SK-N-SH treated with all-trans-retinoic acid at 6 μM for 48 hours (cell line): ENCODE data around the gene MKKS.

Experiments
- ATAC-seq: fragments of 200-7000 bp; cut with Tn5 transposase; 3 replicates; pipeline ENCODE4 v1.9.1; 2020; ENCODE audit warnings: mild to moderate bottlenecking, moderate library complexity
- ARNTL ChIP-seq: fragments of 450-650 bp; formaldehyde crosslinking; IDR thresholded peaks from 2 replicates; pipeline ENCODE4 v1.5.0; 2020; ENCODE audit warnings: low read depth, mild to moderate bottlenecking, moderate library complexity, borderline replicate concordance
- BACH2 ChIP-seq: fragments of 250-450 bp; sonication (Bioruptor Pico); IDR thresholded peaks from 2 replicates; pipeline ENCODE4 v1.9.0; 2021; ENCODE audit warnings: mild to moderate bottlenecking, borderline replicate concordance
- GLIS3 ChIP-seq: fragments of 250-450 bp; sonication (Bioruptor Pico); IDR thresholded peaks from 2 replicates; pipeline ENCODE4 v1.5.0; 2020; ENCODE audit warnings: mild to moderate bottlenecking, moderate library complexity
- ISL1 ChIP-seq: fragments of 250-450 bp; sonication (Bioruptor Pico); IDR thresholded peaks from 2 replicates; pipeline ENCODE4 v2.1.2; 2022; ENCODE audit warnings: mild to moderate bottlenecking, moderate library complexity
- OSR1 ChIP-seq: fragments of 250-450 bp; sonication (Bioruptor Pico); IDR thresholded peaks from 2 replicates; pipeline ENCODE4 v1.8.0; 2022; ENCODE audit warnings: moderate library complexity, mild to moderate bottlenecking, inconsistent platforms
- PPARA ChIP-seq: fragments of 250-450 bp; sonication (Bioruptor Pico); IDR thresholded peaks from 2 replicates; pipeline ENCODE4 v1.5.0; 2020; ENCODE audit warnings: mild to moderate bottlenecking, borderline replicate concordance
- RARB ChIP-seq: fragments of 250-450 bp; sonication (Bioruptor Pico); IDR thresholded peaks from 2 replicates; pipeline ENCODE4 v1.8.0; 2021; ENCODE audit warnings: mild to moderate bottlenecking, moderate library complexity
- SNAI2 ChIP-seq: fragments of 250-450 bp; sonication (Bioruptor Pico); IDR thresholded peaks from 2 replicates; pipeline ENCODE4 v1.5.0; 2020; ENCODE audit warnings: mild to moderate bottlenecking, moderate library complexity
- TOX ChIP-seq: fragments of 250-450 bp; sonication (Bioruptor Pico); IDR thresholded peaks from 2 replicates; pipeline ENCODE4 v1.8.0; 2021; ENCODE audit warnings: mild to moderate bottlenecking, moderate library complexity, borderline replicate concordance
- ZC3H10 ChIP-seq: fragments of 250-450 bp; sonication (Bioruptor Pico); IDR thresholded peaks from 2 replicates; pipeline ENCODE4 v1.5.1; 2021; ENCODE audit warnings: mild to moderate bottlenecking, moderate library complexity
- ZFP3 ChIP-seq: fragments of 250-450 bp; sonication (Bioruptor Pico); IDR thresholded peaks from 2 replicates; pipeline ENCODE4 v1.5.0; 2020; ENCODE audit warnings: mild to moderate bottlenecking, moderate library complexity
- ZFP30 ChIP-seq: fragments of 450-650 bp; formaldehyde crosslinking; IDR thresholded peaks from 2 replicates; pipeline ENCODE4 v1.5.0; 2022; ENCODE audit warnings: mild to moderate bottlenecking, moderate library complexity
- ZNF565 ChIP-seq: fragments of 450-650 bp; formaldehyde crosslinking; conservative IDR thresholded peaks from 2 replicates; pipeline ENCODE4 v1.5.0; 2020; ENCODE audit warnings: low read depth, mild to moderate bottlenecking, moderate library complexity
- ZNF70 ChIP-seq: fragments of 450-650 bp; formaldehyde crosslinking; IDR thresholded peaks from 2 replicates; pipeline ENCODE4 v1.5.0; 2020; ENCODE audit warnings: mild to moderate bottlenecking, moderate library complexity
- ZNF8 ChIP-seq: fragments of 450-650 bp; formaldehyde crosslinking; IDR thresholded peaks from 2 replicates; pipeline ENCODE4 v1.5.0; 2020; ENCODE audit warnings: mild to moderate bottlenecking, moderate library complexity
- TF ChIP-seq, protein P1 (sequence below): fragments of 250-450 bp; sonication (Bioruptor Pico); IDR thresholded peaks from 2 replicates; pipeline ENCODE4 v1.8.0; 2021; ENCODE audit warnings: low read depth, mild to moderate bottlenecking, moderate library complexity, borderline replicate concordance
- TF ChIP-seq, protein P2 (sequence below): fragments of 250-450 bp; sonication (Bioruptor Pico); IDR thresholded peaks from 2 replicates; pipeline ENCODE4 v1.5.0; 2020; ENCODE audit warnings: mild to moderate bottlenecking, moderate library complexity
- TF ChIP-seq, protein P3 (sequence below): fragments of 250-450 bp; sonication (Bioruptor Pico); IDR thresholded peaks from 2 replicates; pipeline ENCODE4 v1.5.1; 2020; ENCODE audit warnings: low read depth, mild to moderate bottlenecking, moderate library complexity
- TF ChIP-seq, protein P4 (sequence below): fragments of 250-450 bp; sonication (Bioruptor Pico); IDR thresholded peaks from 2 replicates; pipeline ENCODE4 v1.5.1; 2021; ENCODE audit warnings: mild to moderate bottlenecking, moderate library complexity
- TF ChIP-seq, protein P5 (sequence below): fragments of 250-450 bp; sonication (Bioruptor Pico); IDR thresholded peaks from 2 replicates; pipeline ENCODE4 v1.8.0; 2020; ENCODE audit warnings: mild to moderate bottlenecking, moderate library complexity, borderline replicate concordance

The MKKS gene

DNA sequence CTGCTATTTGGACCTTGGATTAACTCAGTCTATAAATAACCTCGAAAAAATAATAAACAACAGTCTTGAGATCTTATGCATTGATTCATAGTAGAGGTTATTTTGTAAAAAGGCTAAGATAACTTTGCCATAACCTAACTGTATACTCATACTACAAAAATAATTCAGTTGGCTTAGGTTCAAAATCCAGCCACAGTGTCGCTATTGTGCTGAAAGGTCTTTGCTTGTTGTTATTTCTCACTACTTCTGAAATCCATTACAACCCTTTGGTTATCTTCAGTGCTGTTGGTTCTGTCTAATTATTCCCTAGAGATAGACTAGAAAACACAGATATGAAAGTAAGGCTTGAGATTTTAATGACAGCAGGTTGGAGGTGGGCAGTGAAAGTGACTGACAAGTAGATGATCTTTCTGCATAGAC is 74.4 kb downstream of the MKKS start (continued):
- TF ChIP-seq, protein P1, sequence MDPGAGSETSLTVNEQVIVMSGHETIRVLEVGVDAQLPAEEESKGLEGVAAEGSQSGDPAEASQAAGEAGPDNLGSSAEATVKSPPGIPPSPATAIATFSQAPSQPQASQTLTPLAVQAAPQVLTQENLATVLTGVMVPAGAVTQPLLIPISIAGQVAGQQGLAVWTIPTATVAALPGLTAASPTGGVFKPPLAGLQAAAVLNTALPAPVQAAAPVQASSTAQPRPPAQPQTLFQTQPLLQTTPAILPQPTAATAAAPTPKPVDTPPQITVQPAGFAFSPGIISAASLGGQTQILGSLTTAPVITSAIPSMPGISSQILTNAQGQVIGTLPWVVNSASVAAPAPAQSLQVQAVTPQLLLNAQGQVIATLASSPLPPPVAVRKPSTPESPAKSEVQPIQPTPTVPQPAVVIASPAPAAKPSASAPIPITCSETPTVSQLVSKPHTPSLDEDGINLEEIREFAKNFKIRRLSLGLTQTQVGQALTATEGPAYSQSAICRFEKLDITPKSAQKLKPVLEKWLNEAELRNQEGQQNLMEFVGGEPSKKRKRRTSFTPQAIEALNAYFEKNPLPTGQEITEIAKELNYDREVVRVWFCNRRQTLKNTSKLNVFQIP, result no peak
- TF ChIP-seq SNAI2, result no peak
- no peak for TF ChIP-seq ZFP30 (CRISPR knock-in tag)
- TF ChIP-seq GLIS3 (CRISPR knock-in tag), result no peak

DNA sequence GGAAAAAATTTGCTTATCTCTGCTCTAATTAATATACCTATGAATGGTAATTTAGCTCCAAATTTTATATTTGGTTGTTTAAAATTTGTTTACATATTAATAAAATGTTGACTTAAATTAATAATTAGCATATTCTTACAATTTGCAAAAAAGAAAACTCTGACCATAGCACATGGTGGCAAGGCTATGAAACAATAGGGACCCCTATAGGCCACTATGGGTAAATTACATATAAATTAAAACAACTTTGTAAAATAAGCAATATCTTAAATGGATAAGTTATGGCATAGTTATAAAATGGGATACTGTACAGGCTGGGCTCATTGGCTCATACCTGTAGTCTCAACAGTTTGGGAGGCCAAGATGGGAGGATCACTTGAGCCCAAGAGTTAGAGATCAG is 76.0 kb downstream of the MKKS start:
- no peak for TF ChIP-seq SNAI2
- no peak for TF ChIP-seq ARNTL (CRISPR knock-in tag)
- no peak for TF ChIP-seq GLIS3 (CRISPR knock-in tag)
- TF ChIP-seq ZFP30 (CRISPR knock-in tag), result no peak
- TF ChIP-seq, protein P2, sequence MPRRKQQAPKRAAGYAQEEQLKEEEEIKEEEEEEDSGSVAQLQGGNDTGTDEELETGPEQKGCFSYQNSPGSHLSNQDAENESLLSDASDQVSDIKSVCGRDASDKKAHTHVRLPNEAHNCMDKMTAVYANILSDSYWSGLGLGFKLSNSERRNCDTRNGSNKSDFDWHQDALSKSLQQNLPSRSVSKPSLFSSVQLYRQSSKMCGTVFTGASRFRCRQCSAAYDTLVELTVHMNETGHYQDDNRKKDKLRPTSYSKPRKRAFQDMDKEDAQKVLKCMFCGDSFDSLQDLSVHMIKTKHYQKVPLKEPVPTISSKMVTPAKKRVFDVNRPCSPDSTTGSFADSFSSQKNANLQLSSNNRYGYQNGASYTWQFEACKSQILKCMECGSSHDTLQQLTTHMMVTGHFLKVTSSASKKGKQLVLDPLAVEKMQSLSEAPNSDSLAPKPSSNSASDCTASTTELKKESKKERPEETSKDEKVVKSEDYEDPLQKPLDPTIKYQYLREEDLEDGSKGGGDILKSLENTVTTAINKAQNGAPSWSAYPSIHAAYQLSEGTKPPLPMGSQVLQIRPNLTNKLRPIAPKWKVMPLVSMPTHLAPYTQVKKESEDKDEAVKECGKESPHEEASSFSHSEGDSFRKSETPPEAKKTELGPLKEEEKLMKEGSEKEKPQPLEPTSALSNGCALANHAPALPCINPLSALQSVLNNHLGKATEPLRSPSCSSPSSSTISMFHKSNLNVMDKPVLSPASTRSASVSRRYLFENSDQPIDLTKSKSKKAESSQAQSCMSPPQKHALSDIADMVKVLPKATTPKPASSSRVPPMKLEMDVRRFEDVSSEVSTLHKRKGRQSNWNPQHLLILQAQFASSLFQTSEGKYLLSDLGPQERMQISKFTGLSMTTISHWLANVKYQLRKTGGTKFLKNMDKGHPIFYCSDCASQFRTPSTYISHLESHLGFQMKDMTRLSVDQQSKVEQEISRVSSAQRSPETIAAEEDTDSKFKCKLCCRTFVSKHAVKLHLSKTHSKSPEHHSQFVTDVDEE, result no peak
- TF ChIP-seq, protein P3, sequence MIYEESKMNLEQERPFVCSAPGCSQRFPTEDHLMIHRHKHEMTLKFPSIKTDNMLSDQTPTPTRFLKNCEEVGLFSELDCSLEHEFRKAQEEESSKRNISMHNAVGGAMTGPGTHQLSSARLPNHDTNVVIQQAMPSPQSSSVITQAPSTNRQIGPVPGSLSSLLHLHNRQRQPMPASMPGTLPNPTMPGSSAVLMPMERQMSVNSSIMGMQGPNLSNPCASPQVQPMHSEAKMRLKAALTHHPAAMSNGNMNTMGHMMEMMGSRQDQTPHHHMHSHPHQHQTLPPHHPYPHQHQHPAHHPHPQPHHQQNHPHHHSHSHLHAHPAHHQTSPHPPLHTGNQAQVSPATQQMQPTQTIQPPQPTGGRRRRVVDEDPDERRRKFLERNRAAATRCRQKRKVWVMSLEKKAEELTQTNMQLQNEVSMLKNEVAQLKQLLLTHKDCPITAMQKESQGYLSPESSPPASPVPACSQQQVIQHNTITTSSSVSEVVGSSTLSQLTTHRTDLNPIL (CRISPR knock-in tag), result no peak
- no peak for TF ChIP-seq PPARA (CRISPR knock-in tag)
- TF ChIP-seq ZNF565, result no peak
- no peak for TF ChIP-seq RARB (CRISPR knock-in tag)
- no peak for TF ChIP-seq BACH2 (CRISPR knock-in tag)
- ATAC-seq, result peak; percentile 54; the same call in 1 of the 3 replicates

DNA sequence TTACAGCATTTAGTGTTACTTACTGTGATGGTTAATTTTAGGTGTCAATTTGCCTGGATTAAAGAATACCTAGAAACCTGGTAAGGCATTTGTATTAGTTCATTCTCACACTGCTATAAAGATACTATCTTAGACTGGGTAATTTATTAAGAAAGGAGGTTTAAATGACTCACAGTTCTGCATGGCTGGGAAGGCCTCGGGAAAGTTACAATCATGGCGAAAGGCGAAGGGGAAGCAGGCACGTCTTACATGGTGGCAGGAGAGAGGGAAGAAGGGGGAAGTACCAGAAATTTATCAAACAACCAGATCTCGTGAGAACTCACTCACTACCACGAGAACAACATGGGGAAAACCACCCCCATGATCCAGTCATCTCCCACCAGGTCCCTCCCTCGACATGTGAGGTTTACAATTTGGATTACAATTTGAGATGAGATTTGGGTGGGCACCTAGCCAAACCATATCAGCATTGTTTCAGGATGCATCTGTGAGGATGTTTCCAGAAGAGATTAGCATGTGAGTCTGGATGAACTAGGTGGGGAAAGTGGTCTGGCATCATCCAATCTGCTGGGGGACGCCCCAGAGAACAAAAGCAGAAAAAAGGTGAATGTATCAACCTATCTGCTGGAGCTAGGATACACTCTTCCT is 76.8 kb downstream of the MKKS start:
- ATAC-seq, result no peak

DNA sequence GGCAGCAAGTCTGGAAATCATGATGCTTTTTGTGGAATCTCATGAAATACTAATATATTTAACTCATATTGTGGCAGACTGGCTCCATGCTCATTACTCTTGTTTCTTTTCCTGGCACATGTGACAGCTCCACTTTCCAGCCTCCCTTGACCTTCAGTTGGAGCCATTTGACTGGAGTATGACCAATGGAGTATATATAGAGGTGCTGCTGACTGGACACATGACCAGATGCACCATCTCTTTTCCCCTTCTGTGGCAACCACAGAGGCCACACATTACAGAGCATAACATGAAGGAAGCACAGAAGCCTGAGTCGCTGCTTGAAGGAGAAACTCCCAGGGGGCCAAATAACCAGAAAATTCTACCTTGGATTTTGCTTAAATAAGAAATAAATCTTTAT is 77.4 kb downstream of the MKKS start:
- TF ChIP-seq PPARA (CRISPR knock-in tag), result no peak
- TF ChIP-seq, protein P1, result no peak
- TF ChIP-seq ZNF565, result no peak
- no peak for TF ChIP-seq ARNTL (CRISPR knock-in tag)
- no peak for ATAC-seq

More for the DNA sequence above, 76.8 kb downstream of the MKKS start:
- no peak for TF ChIP-seq TOX
- no peak for TF ChIP-seq ZNF565
- TF ChIP-seq ZC3H10 (CRISPR knock-in tag), result no peak
- TF ChIP-seq ZNF70 (CRISPR knock-in tag), result no peak
- TF ChIP-seq OSR1 (CRISPR knock-in tag), result no peak
- TF ChIP-seq PPARA (CRISPR knock-in tag), result no peak
- no peak for TF ChIP-seq ZFP3

DNA sequence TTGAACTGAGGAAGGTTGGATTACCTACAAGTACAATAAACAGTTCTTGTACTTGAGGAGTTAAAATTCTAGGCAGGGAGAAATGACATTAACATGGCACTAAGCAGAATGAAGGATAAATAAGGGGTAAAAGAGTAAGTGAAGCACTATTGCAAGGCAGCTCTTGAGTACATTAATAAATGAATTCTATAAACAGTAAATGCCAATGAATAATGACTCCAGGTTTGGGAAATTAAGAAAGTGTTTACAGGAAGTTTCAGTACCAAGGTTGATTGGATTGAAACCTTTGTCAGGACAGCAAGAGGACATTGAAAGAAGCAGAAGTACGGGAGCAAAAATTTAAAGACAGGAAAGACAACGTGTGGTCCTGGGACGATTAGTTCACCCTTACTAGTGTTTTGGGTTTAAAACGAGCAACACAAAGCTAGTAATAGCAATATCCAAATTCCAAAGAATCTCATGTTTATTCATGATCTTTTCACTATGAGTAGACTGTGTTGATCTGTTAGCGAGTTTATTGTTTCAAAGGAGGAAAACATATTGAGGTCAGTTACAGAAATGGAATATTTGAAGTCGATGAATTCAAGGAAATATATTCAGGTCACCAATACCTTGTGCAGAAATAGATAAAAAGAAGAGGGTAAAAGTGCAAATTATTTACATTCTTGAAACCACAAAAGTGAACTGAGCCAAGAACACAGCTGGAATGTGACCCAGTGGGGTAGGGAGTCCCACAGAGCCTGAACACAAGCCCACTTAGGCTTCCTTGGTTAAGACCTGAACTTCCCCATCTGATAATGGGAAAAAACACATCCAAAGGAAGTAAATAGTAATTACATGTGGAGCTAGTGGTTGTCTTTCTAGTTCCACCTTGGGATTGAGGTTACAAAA is 80.8 kb downstream of the MKKS start:
- no peak for ATAC-seq
- TF ChIP-seq ISL1 (no peak), GLIS3 (CRISPR knock-in tag) (no peak), OSR1 (CRISPR knock-in tag) (no peak), ZC3H10 (CRISPR knock-in tag) (no peak), ZNF8 (CRISPR knock-in tag) (no peak), ZNF70 (CRISPR knock-in tag) (no peak), RARB (CRISPR knock-in tag) (no peak)
- TF ChIP-seq, protein P3 (CRISPR knock-in tag), result no peak
- TF ChIP-seq, protein P4, sequence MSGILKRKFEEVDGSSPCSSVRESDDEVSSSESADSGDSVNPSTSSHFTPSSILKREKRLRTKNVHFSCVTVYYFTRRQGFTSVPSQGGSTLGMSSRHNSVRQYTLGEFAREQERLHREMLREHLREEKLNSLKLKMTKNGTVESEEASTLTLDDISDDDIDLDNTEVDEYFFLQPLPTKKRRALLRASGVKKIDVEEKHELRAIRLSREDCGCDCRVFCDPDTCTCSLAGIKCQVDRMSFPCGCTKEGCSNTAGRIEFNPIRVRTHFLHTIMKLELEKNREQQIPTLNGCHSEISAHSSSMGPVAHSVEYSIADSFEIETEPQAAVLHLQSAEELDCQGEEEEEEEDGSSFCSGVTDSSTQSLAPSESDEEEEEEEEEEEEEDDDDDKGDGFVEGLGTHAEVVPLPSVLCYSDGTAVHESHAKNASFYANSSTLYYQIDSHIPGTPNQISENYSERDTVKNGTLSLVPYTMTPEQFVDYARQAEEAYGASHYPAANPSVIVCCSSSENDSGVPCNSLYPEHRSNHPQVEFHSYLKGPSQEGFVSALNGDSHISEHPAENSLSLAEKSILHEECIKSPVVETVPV (CRISPR knock-in tag), result no peak
- TF ChIP-seq, protein P5, sequence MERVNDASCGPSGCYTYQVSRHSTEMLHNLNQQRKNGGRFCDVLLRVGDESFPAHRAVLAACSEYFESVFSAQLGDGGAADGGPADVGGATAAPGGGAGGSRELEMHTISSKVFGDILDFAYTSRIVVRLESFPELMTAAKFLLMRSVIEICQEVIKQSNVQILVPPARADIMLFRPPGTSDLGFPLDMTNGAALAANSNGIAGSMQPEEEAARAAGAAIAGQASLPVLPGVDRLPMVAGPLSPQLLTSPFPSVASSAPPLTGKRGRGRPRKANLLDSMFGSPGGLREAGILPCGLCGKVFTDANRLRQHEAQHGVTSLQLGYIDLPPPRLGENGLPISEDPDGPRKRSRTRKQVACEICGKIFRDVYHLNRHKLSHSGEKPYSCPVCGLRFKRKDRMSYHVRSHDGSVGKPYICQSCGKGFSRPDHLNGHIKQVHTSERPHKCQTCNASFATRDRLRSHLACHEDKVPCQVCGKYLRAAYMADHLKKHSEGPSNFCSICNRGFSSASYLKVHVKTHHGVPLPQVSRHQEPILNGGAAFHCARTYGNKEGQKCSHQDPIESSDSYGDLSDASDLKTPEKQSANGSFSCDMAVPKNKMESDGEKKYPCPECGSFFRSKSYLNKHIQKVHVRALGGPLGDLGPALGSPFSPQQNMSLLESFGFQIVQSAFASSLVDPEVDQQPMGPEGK, result no peak
